ENCODE data around the gene CEBPB. TPM values are rescaled to one million over a fixed set of nuclear protein-coding genes. Genes with fewer than 3 reads are reported as not detected.

Gene CEBPB
- total and polyA plus RNA-seq, 3 donors from 2014 or later = 11.3 to 40.0 (median 25.9) TPM

- peaks cover 12% of the 10 kb centered on the region for H3K4me1 ChIP-seq
Observed at GRCh38 chr20:50188879-50189680, 1.6 kb upstream of the CEBPB start.

GRCh38 chr20:50189681-50190250 lies 864 bp upstream of the CEBPB start:
- TF ChIP-seq POLR2A (IDR thresholded peaks at IDR 0.05) = no peak
- TF ChIP-seq CTCF (IDR thresholded peaks at IDR 0.05) = no peak
- no peaks in the 10 kb centered on the region for H3K9me3 ChIP-seq
- H3K27me3 ChIP-seq = no peaks in the 10 kb centered on the region
- peak overlapping the region; percentile 91 to 92 for H3K4me3 ChIP-seq
- intact Hi-C loops (cut with DNase I; ENCODE audit: low total_unique reads) = loop anchor here (5.0 to 10.0 kb wide), 3 partner anchors 185 to 385 kb away; no protein-coding TSS in a partner anchor
- peaks cover 16% of the 10 kb centered on the region for H3K4me1 ChIP-seq
- DNase-seq = peak; percentile 47
- peak overlapping the region; percentile 96 to 98 for H3K27ac ChIP-seq
- WGBS, 2 donors = 36 to 37% methylated on average over 6 to 27 of the region's 29 CpGs
- no peaks in the 10 kb centered on the region for H3K36me3 ChIP-seq (ENCODE audit: low read depth, missing control alignments)

More at GRCh38 chr20:50188879-50189680, 1.6 kb upstream of the CEBPB start:
- WGBS, 2 donors = 72 to 84% methylated on average over 10 to 18 of the region's 18 CpGs
- Histone ChIP-seq H3K27ac (peak overlapping the region in 1 of 2 donors; percentile 96), H3K27me3 (no peaks in the 10 kb centered on the region), H3K36me3 (ENCODE audit: low read depth, missing control alignments) (no peaks in the 10 kb centered on the region), H3K4me3 (no peak overlapping the region), H3K9me3 (no peaks in the 10 kb centered on the region)
- intact Hi-C loops (cut with DNase I; ENCODE audit: low total_unique reads) = loop anchor here (5.0 to 10.0 kb wide), 2 partner anchors 273 to 386 kb away; no protein-coding TSS in a partner anchor
- TF ChIP-seq CTCF (IDR thresholded peaks at IDR 0.05) (no peak), POLR2A (IDR thresholded peaks at IDR 0.05) (no peak)
- no peak for DNase-seq

- Histone ChIP-seq H3K4me3 (peak overlapping the region; percentile 91 to 92), H3K27ac (peak overlapping the region; percentile 96 to 98), H3K36me3 (ENCODE audit: low read depth, missing control alignments) (no peaks in the 10 kb centered on the region), H3K27me3 (no peaks in the 10 kb centered on the region), H3K9me3 (no peaks in the 10 kb centered on the region), H3K4me1 (peaks cover 16% of the 10 kb centered on the region)
- DNase-seq = peak; percentile 52
- intact Hi-C loops (cut with DNase I; ENCODE audit: low total_unique reads) = loop anchor here (10.0 kb wide), 1 partner anchor 184 kb away; no protein-coding TSS in a partner anchor
- WGBS, 2 donors = 0 to 2% methylated on average over 8 to 34 of the region's 69 CpGs
- no peak for TF ChIP-seq CTCF (IDR thresholded peaks at IDR 0.05)
- no peak for TF ChIP-seq POLR2A (IDR thresholded peaks at IDR 0.05)
Observed at GRCh38 chr20:50191065-50191543, 474 bp downstream of the CEBPB start.

GRCh38 chr20:50191544-50192363 lies 1.1 kb downstream of the CEBPB start:
- peaks cover 16% of the 10 kb centered on the region for H3K4me1 ChIP-seq

More at GRCh38 chr20:50191544-50192363, 1.1 kb downstream of the CEBPB start:
- peak in 2 of 3 experiments; percentile 38 to 44 for TF ChIP-seq CTCF (IDR thresholded peaks at IDR 0.05)
- no peak for TF ChIP-seq POLR2A (IDR thresholded peaks at IDR 0.05)
- Histone ChIP-seq H3K9me3 (no peaks in the 10 kb centered on the region), H3K27ac (peak overlapping the region; percentile 96 to 98), H3K4me3 (peak overlapping the region; percentile 91 to 92), H3K27me3 (no peaks in the 10 kb centered on the region), H3K36me3 (ENCODE audit: low read depth, missing control alignments) (no peaks in the 10 kb centered on the region)
- WGBS, 2 donors = 0 to 1% methylated on average over 28 to 65 of the region's 96 CpGs
- intact Hi-C loops (cut with DNase I; ENCODE audit: low total_unique reads) = loop anchor here (2.0 to 10.0 kb wide), 2 partner anchors 117 to 183 kb away; no protein-coding TSS in a partner anchor
- DNase-seq = peak; percentile 66
